RPMI7951 (cell line): Measurements from ENCODE around the gene ERCC8. TPM values are rescaled to one million over a fixed set of nuclear protein-coding genes. Genes with fewer than 3 reads are reported as not detected.
"Not testable (repeated sequence)": the region's sequence is repeated elsewhere in the genome, so short reads cannot be mapped to it uniquely, and the experiment has no call there.

Source experiments
- DNase-seq: peaks from one replicate; pipeline ENCODE4 v3.0.0-alpha.2; 2012; ENCODE audit warnings: low read depth
- total RNA-seq: library from RNA; depleted of rRNA; stranded (reverse); fragments of >200 nt; shearing (Covaris generic); gene quantifications from 2 replicates; pipeline ENCODE4 v1.2.3, GENCODE V29; 2014; rRNA removed

Gene ERCC8
- 25.6 TPM in 2 replicates for total RNA-seq

DNA sequence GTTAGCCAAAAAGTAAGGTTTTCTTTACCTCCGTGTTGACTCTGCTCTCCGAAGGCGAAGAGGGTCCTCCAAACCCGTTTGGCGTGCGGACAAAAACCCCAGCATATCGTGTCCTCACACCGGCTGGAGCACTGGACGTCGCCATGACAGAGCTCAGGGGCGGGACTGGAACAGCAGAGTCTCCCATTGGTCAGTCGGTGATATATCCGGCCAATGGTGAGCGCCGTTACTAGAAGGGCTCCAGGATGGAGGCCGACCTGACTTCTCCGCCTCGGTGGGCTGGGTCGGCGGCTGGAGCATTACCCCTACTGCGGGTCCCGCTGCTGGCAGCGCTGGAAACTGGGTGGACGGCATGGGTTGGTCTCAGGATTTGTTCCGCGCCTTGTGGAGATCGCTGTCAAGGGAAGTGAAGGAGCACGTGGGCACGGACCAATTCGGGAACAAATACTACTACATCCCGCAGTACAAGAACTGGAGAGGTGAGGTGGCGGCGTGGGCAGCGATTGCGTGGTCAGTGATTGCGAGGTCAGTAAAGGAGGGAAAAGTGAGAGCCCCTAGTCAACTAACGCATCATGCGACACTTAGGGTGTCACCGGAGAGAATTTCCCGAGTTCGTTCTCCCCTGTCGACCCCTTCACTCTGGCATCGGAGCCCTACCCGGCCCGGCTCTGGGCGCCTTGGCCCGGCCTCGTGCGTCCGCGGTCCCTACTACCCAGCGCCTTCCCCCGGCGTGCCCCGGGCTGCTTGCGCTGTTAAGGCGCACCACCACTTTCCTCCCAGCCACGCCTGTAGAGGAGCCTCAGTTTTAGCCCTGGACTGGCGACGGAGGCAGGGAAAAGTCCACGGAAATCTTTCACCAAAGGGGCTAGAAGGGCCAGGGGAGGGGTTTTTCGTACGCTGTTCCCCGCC lies at the start of gene ERCC8, which contains the start of gene NDUFAF2:
ERCC8 (minus strand) TSS at position 167 of the 909 bp plus-strand sequence; CDS start at position 105, 62 bp downstream.
NDUFAF2 (plus strand) TSS at position 302 of the 909 bp plus-strand sequence; CDS start at position 353, 51 bp downstream.
- peak; percentile 88 for DNase-seq

- DNase-seq = no peak
Measured at GRCh38 chr5:60993875-60994571, 49.2 kb upstream of the ERCC8 start.

GRCh38 chr5:60993425-60993824 lies 48.6 kb upstream of the ERCC8 start:
- no peak for DNase-seq

- DNase-seq = no peak
Measured at GRCh38 chr5:60992871-60993270, 48.0 kb upstream of the ERCC8 start.

DNA sequence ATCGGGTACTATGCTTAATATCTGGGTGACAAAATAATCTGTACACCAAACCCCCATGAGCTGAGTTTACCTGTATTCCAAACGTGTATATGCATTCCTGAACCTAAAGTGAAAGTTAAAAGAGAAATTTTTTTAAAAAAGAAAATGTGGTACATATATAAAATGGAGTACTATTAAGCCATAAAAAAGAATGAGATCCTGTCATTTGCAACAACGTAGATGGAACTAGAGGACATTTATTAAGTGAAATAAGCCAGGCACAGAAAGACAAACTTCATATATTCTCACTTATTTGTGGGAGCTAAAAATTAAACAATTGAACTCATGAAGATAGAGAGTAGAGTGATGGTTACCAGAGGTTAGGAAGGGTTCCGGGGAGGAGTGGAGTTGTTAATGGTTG lies 44.9 kb upstream of the ERCC8 start:
- DNase-seq = no peak

DNA sequence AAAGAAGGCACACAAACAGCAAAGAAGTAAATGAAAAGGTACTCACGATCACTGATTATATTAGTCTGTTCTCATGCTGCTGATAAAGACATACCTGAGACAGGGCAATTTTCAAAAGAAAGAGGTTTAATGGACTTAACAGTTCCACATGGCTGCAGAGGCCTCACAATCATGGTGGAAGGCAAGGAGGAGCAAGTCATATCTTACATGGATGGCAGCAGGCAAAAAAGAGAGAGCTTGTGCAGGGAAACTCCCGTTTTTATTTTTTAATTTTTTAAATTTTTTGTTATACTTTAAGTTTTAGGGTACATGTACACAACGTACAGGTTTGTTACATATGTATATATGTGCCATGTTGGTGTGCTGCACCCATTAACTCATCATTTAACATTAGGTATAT lies 37.3 kb upstream of the ERCC8 start:
- not testable (repeated sequence) for DNase-seq

GRCh38 chr5:60980511-60980910 lies 35.6 kb upstream of the ERCC8 start:
- no peak for DNase-seq

DNA sequence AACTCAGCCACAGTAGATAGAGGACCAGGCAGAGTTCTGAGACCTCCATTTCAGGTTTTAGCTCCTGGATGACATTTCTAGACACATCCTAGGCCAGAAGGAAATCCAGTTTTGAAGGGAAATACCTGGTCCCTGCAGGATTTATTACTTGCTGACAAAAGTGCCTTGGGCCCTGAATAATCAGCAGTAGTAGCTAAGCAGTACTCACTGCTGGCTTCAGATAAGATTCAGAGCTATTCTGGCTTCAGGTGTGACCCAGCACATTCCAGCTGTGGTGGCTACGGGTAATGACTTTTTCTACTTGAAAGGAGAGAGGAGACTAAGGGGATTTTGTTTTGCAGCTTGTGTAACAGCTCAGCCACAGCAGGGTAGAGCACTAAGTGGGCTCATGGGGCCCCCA lies 34.1 kb upstream of the ERCC8 start:
- DNase-seq = no peak

DNA sequence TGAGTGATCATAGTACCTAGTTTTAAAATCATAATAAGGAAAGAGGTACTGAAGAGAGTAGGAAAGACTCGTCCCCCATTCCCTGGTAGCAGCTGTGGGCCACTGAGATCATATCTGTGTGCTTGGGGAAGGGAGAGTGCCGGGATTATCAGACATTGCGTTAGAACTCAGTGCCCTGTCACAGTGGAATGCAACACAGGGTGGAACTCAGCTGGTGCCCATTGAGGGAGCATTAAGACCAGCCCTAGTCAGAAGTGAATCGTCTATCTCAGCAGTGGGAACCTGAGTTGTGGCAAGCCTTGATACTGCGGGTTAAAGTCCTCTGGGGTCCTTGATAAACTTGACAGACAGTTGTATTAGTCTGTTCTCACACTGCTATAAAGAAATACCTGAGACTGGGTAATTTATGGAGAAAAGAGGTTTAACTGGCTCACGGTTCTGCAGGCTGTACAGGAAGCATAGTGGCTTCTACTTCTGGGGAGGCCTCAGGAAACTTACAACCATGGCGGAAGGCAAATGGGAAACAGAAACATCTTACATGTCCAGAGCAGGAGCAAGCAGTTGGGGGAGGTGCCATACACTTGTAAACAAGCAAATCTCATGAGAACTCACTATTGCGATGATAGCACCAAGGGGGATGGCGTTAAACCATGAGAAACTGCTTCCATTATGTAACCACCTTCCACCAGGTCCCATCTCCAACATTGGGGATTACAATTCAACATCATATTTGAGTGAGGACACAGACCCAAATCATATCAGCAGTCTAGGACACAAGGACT lies 33.3 kb upstream of the ERCC8 start:
- no peak for DNase-seq

DNA sequence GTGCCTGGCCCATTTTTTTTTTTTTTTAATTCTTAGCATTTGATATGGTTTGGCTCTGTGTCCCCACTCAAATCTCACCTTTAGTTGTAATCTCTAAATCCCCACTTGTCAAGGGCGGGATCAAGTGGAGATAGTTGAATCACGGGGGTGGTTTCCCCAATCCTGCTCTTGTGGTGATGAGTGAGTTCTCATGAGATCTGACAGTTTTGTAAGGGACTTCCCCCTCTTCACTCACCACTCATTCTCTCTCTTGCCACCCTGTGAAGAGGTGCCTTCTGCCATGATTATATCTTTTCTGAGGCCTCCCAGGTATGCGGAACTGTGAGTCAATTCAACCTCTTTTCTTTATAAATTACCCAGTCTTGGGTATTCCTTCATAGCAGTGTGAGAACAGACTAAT lies 27.4 kb upstream of the ERCC8 start:
- no peak for DNase-seq

DNA sequence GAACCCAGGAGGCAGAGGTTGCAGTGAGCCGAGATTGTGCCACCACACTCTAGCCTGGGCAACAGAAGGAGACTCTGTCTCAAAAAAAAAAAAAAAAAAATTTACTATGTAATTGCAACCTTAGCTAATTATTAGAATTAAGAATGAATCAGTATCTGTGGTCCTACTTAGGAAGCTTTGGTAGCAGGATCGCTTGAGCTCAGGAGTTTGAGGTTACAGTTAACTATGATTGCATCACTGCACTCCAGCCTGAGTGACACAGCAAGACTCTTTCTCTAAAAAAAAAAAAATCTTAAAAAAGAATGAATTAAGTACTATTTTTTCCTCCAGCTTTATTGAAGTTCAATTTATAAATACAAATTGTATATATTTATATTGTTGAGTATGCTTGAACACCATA lies 16.8 kb upstream of the ERCC8 start:
- peak; percentile 10 for DNase-seq

DNA sequence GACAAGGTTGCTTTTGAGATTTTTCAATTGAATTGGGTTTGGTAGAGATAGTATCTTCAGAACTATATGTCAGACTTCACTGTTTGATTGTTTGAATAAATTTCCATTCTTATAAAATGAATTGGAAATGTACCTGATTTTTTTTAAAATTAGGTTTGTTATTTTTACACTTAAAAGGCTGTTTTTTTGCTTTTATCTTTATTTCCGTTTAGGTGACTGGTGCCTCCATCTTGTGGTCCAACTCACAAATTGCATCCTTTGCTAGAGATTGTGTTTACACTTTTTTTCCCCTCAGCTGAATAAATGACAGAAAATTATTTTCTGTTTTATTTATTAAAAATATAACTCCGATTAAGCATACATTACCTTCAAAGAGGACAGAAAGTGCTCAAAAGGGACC lies 15.7 kb upstream of the ERCC8 start:
- DNase-seq = peak; percentile 22

GRCh38 chr5:60959156-60959555 lies 14.3 kb upstream of the ERCC8 start:
- DNase-seq = peak; percentile 22

DNA sequence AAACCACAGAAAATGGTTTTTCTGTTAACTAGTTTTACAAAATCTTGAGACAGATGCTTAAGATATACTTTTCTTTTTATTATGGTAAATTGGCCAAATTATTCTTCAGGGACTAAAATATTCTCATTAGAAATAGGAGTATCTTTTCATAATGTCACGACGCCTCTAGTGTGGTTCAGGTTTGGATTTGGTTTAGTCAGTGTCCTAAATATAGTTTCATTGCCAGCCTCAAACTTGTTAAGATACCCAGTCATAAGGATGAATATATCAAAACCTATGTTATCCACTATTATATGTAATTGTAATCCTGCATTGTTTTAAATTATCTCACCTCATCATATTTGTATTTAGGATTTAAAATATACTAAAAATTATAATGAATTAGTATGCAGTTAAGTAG lies 13.8 kb upstream of the ERCC8 start:
- DNase-seq = no peak

GRCh38 chr5:60958088-60958487 lies 13.2 kb upstream of the ERCC8 start:
- no peak for DNase-seq

DNA sequence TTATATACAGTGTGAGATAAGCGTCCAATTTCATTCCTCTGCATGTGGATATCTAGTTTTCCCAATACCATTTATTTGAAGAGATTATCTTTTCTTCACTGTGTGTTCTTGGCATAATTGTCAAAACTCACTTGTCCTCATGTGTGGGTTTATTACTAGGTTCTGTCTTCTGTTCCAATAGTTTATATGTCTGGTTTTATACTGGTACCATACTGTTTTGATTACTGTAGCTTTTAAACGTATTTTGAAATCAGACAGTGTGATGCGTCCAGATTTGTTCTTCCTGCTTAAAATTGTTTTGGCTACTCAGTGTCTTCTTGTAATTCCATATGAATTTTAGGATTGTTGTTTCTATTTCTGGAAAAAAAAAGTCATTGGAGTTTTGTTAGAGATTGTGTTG lies 10.4 kb upstream of the ERCC8 start:
- no peak for DNase-seq

DNA sequence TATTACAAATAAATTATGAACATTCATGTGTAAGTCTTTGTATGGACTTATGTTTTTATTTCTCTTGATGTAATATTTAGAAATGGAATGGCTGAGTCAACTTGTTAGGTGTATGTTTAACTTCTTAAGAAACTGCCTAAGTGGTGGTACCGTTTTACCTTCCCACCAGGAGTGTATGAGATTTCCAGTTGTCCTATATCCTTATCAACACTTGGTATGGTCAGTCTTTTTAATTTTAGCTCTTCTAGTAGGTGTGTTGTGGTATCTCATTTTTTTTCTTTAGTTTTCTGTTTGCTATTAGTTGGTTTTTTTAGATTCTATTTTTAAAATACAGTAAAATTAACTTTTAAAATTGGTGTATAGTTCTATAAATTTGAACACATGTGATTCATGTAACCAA lies 3.9 kb upstream of the ERCC8 start:
- DNase-seq = no peak

- peak; percentile 49 for DNase-seq
Measured at GRCh38 chr5:60945813-60946187, 930 bp upstream of the ERCC8 start.

- no peak for DNase-seq
Measured at GRCh38 chr5:60943624-60944023, 1.2 kb downstream of the ERCC8 start.

DNA sequence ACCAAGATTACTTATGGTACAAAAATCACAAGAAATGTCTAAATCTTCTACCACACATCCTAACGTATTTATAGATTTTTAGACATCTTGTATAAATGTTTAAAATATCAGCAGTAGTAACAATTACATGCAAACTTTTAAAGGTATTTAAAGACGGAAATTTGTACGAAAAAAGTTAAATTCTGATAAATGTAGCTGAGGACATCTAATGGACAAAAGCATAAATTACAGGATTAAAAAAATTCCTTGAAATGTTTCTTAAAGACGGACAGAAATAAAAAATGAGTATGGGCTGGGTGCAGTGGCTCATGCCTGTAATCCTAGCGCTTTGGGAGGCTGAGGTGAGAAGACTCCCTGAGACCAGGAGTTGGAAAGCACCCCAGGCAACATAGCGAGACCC lies 15.8 kb downstream of the ERCC8 start:
- peak; percentile 3 for DNase-seq

GRCh38 chr5:60927450-60927849 lies 17.4 kb downstream of the ERCC8 start:
- no peak for DNase-seq

GRCh38 chr5:60918466-60918865 lies 26.4 kb downstream of the ERCC8 start:
- no peak for DNase-seq
